Stimulated activated CD4-positive, alpha-beta T cell treated with anti-CD3 and anti-CD28 coated beads, Interleukin-1b, Interleukin-23, amount 100 ng/mL, for 1 hour (primary cell): ENCODE results near the gene KLHL22.
"Not testable (repeated sequence)": the region's sequence is repeated elsewhere in the genome, so short reads cannot be mapped to it uniquely, and the experiment has no call there.

Experiments
- DNase-seq, 2 donors: peaks; one replicate each; pipeline ENCODE4 v3.0.0-alpha.2; 2020; ENCODE audit warnings: low read depth in 2 of 2

Gene KLHL22

GRCh38 chr22:20494978-20495860, at the start of gene KLHL22:
TSS of gene KLHL22 (minus strand) at chr22:20495795. CDS start at chr22:20489211, 6,584 bp downstream.
- no peak for DNase-seq

- DNase-seq = not testable (repeated sequence)
Measured at GRCh38 chr22:20545318-20545634, 49.7 kb upstream of the KLHL22 start.

- DNase-seq = no peak
Measured at GRCh38 chr22:20542736-20543135, 47.1 kb upstream of the KLHL22 start.

- no peak for DNase-seq
Measured at GRCh38 chr22:20542055-20542454, 46.5 kb upstream of the KLHL22 start.

- DNase-seq = not testable (repeated sequence)
Measured at GRCh38 chr22:20538875-20539274, 43.3 kb upstream of the KLHL22 start.

- DNase-seq = no peak
Measured at GRCh38 chr22:20537983-20538382, 42.4 kb upstream of the KLHL22 start.

- no peak for DNase-seq
Measured at GRCh38 chr22:20537325-20537756, 41.7 kb upstream of the KLHL22 start.

GRCh38 chr22:20536590-20537324, 41.2 kb upstream of the KLHL22 start:
- no peak for DNase-seq

GRCh38 chr22:20533879-20534265, 38.3 kb upstream of the KLHL22 start:
- no peak for DNase-seq

- no peak for DNase-seq
Measured at GRCh38 chr22:20533095-20533878, 37.7 kb upstream of the KLHL22 start.

GRCh38 chr22:20532256-20532993, 36.8 kb upstream of the KLHL22 start:
- no peak for DNase-seq

- DNase-seq = no peak
Measured at GRCh38 chr22:20531404-20532201, 36.0 kb upstream of the KLHL22 start.

- DNase-seq = no peak
Measured at GRCh38 chr22:20531154-20531403, 35.5 kb upstream of the KLHL22 start.

GRCh38 chr22:20530368-20531153, 35.0 kb upstream of the KLHL22 start:
- DNase-seq = no peak

- no peak for DNase-seq
Measured at GRCh38 chr22:20528405-20528978, 32.9 kb upstream of the KLHL22 start.

- no peak for DNase-seq
Measured at GRCh38 chr22:20526628-20527355, 31.2 kb upstream of the KLHL22 start.

GRCh38 chr22:20526305-20526627, 30.7 kb upstream of the KLHL22 start:
- no peak for DNase-seq

- DNase-seq = no peak
Measured at GRCh38 chr22:20525048-20525447, 29.5 kb upstream of the KLHL22 start.

GRCh38 chr22:20524004-20524481, 28.4 kb upstream of the KLHL22 start:
- DNase-seq = no peak
